ENCODE data around the gene RNF167. TPM values are rescaled to one million over a fixed set of nuclear protein-coding genes. Genes with fewer than 3 reads are reported as not detected.

The RNF167 gene
- total RNA-seq, 1 donor from 2014 or later: 15.2 TPM

GRCh38 chr17:4953451-4953961 is 13.4 kb downstream of the RNF167 start:
- no peak for DNase-seq (ENCODE audit: low read depth, low spot score)

- DNase-seq (ENCODE audit: low read depth, low spot score): no peak
Measured at GRCh38 chr17:4955091-4955490, 15.0 kb downstream of the RNF167 start.

GRCh38 chr17:4956493-4957061 is 16.5 kb downstream of the RNF167 start:
- DNase-seq (ENCODE audit: low read depth, low spot score): no peak

GRCh38 chr17:4958102-4958501 is 18.0 kb downstream of the RNF167 start:
- DNase-seq (ENCODE audit: low read depth, low spot score): no peak

DNA sequence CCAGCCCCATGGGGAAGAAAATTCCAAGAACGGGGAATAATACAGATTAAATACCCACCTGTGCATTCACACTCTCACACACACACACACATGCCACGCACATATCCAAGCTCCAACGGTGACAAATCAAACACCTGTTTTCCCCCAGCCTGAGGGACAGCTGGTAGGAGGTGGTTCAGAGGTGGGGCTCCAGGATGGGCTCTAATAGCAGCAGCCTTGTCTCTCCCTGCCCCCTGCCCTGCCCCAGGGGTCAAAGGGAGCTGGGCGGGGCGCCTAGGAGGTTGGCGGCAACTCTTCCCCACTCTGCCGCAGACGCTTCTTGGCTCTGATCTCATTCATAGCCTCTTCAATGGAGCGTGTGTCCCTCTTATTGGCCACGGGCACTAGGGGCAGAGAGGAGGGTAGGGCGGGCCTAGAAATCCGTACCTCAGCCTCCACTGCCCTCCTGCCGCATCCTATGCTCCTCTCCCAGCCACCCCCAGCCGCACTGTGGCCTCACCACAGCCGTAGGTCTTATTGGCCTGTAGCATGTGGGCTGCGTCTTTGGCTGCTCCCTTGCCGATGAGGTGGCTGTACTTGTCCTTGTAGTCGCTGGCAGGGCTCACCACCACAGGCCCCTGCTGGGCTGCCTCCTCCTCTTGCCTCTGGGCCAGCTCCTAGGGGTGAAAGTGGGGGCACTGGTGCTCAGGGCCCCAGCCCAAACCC is 19.3 kb downstream of the RNF167 start:
- no peak for DNase-seq (ENCODE audit: low read depth, low spot score)

GRCh38 chr17:4960279-4960922 is 20.3 kb downstream of the RNF167 start:
- no peak for DNase-seq (ENCODE audit: low read depth, low spot score)

DNA sequence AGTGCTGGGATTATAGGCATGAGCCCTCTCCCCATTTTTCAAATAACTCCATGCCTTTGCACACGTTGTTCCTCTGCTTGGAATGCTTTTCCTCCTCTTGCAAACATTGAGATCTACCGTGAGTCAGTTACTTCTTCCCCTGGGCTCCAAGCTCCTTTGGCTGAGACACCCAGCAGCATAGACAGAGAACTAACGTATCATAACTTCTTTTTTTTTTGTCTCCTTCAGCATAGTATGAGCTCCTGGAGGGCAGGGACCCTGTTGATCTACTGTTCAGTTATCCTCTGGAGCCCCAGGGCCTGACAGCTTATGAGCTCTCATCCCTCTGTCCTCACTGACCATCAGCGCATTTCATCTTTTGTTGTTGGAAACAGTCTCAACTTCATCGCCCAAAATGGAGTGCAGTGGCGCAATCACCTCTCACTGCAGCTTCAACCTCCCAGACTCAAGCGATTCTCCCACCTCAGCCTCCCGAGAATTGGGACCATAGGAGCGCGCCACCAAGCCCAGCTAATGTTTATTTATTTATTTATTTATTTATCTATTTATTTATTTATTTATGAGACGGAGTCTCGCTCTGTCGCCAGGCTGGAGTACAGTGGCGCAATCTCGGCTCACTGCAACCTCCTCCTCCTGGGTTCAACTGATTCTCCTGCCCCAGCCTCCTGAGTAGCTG is 25.4 kb downstream of the RNF167 start:
- no peak for DNase-seq (ENCODE audit: low read depth, low spot score)

DNA sequence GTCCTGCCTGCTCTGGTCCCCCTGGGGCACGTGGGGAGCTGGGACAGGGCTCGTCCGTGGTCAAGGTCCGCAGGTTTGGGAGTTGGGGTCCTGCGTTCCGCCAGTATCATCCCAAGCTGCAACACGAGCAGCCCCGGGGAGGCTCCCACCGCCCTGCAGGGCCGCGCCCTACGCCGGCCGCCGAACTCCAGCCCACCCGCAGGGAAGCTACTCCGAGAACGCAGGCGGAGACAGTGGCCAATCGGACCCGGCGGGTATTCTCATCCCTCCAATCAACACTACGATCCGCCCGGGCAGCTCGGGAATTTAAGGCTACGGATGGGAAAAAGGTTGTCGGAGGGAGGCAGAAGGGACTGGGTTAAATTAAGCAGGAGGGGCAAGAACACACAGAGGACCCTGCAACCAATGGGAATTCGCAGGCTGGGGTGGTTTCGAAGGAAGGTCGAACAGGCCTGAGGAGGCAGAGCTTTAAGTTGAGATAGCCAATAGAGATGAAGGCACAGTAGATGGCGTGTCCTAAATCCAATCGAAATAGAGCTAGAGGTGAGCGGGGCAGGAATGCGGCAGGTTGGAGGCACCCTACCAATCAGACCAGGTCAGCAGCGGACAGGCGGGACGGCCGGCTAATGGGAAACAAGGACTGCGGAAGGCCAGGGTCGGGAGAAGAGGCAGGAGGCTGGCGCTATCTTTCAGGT is 26.9 kb downstream of the RNF167 start:
- peak; percentile 100 for DNase-seq (ENCODE audit: low read depth, low spot score)

DNA sequence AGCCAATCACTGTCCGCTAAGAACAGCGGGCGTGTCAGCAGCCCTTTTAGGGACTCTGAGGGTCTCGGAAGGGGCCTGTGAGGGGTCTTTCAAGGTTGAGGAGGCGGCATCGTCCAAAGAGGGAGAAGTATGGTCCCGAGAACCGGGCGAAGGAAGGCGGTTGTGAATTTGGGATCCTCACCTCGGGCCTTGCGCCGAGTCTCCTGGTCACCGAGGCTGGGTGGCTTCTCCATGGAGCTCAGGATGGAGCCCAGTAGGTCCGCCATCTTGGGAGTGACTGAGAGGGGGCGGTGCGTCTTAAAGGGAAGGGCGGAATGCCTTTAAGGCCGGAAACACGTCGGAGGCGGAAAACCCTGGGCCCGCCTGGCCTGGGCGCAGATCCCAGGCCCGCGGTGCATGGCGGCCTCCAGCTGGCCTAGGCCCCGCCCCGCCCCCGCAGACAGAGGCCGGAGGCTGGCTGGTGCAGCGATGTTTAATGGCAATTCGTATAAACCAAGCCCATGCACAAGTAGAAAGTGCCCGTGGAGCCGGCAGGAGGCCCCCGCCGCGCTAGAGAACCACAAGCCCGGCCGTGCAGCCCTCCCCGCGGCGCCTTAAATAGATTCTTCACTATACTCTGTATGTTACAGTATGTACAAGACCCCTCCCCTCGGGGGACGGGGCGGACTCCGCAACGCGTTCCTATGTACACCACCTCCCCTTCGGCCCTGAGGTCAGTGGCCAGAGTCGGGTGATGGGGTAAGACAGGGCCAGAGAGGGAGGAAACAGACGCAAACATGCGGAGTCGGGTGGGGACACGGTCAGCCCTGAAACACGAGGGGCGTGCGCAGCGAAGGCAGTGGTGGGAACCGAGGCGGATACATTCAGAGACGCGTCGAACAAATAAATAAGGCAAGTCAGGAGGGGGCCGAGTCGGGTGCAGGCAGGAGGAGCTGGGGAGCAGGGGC is 27.7 kb downstream of the RNF167 start, which contains the start of gene SPAG7:
SPAG7 (minus strand) TSS at position 279 of the 947 bp plus-strand sequence; CDS start at position 266, 13 bp downstream.
- DNase-seq (ENCODE audit: low read depth, low spot score): peak; percentile 94

DNA sequence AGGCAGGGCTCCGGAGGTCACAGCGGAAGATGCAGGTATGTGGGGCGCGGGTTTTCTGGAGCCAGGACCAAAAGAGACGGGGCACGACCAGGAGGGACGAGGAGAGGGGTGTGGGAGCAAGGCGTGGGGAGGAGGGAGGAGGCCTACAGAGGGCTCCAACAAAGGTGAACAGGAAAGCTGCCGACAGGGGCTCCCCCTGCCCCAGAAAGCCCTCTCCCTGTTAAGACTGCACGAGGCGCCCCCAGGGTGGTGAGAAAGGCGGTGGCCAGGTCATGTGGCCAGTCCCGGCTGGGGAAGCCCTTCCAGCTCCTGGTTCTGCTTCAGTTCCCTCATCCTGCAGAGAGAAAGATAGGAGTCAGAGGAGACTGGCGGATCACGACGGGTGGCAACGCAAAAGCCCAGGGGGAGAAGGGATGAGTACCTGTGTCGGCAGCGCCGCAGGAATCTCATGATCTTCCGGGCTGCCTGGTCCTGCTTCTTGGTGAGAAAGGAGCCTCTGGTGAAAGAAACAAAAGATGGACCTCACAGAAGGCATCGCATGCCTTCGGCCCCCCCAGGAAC is 28.5 kb downstream of the RNF167 start:
- no peak for DNase-seq (ENCODE audit: low read depth, low spot score)

DNA sequence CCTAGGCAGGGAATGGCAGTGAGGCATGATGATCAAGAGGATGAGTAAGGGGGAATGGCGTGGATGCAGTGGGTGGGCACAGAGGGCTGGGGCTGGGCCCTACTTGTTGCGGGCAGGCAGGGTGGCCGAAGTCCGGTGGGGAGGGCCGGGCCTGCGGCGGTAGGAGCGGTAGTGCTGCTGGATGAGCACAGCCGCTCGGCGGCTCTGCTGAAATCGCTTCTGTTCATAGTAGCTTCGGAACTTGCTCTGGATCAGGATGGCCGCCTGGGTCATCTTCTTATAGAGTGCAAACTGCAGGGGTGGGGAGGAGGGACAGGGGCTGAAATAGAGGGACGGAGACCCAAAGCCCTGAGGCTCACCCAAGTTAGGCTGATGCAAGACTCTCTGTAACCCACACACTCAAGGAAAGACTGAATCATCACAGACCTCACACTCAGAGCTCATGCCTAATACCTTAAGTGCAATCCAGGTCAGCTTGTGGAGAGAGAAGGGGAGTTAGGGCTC is 29.0 kb downstream of the RNF167 start:
- no peak for DNase-seq (ENCODE audit: low read depth, low spot score)

- DNase-seq (ENCODE audit: low read depth, low spot score): no peak
Measured at GRCh38 chr17:4969551-4970173, 29.6 kb downstream of the RNF167 start.

GRCh38 chr17:4970273-4970672 is 30.2 kb downstream of the RNF167 start:
- DNase-seq (ENCODE audit: low read depth, low spot score): no peak

GRCh38 chr17:4971826-4972225 is 31.8 kb downstream of the RNF167 start:
- no peak for DNase-seq (ENCODE audit: low read depth, low spot score)

DNA sequence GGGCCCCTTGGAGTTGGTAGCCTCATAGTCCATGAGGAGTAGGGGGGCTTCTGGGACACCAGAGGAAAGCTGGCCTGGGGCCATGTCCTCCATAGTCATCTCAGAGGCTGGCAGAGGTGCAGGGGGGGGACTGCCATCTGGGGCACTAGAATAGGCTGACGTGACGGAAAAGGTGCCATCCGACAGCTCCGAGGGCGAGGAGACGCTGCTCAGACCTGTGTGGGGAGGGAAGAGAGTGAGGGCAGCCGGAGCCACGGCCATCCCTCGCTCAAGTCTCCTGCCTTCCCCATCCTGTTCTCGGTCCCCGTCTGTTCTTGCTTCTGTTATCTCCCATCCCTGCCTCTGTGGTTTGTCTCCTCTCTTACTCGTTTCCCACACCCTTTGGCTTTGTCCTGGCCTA is 32.3 kb downstream of the RNF167 start:
- DNase-seq (ENCODE audit: low read depth, low spot score): no peak

- no peak for DNase-seq (ENCODE audit: low read depth, low spot score)
Measured at GRCh38 chr17:4972752-4973151, 32.7 kb downstream of the RNF167 start.

DNA sequence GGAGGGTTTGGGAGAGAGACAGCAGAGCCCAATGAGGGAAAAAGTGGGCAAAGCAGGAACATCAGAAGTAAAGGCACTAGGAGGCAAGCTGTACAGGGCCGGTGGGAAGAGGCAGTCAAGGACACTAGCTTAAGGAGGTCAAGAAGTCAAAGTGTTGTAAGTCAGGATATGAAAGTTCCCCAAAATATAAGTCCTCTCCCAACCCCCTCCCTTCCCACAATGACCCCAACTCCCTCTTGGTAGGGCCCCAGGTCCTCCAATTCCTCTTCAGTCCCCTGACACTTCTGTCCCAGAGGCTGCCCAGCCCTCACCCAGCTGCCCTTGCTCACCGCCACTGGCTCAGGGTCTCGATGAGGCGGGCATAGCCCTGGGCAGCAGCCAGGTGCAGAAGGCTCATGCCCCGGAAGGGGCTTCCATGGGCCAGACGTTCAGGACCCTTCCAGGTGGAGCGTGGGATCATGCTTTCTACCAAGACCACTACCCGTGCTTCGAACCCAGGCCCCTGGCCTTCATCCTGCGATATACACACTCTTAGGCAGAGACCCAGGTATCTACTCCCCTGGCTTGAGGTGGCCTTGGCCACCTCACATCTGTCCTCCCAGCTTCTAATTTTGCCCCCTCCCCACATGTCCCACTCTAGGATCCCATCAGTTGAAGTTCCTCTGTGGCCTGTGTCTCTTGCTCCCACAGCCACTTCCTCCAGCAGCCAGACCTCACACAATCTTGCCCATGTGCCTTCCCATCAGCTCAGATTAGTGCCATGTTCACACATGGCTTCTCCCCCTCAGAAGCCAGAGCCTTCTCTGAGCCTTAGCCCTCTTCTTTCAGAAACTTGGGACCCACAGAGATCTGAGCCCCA is 33.4 kb downstream of the RNF167 start:
- no peak for DNase-seq (ENCODE audit: low read depth, low spot score)

DNA sequence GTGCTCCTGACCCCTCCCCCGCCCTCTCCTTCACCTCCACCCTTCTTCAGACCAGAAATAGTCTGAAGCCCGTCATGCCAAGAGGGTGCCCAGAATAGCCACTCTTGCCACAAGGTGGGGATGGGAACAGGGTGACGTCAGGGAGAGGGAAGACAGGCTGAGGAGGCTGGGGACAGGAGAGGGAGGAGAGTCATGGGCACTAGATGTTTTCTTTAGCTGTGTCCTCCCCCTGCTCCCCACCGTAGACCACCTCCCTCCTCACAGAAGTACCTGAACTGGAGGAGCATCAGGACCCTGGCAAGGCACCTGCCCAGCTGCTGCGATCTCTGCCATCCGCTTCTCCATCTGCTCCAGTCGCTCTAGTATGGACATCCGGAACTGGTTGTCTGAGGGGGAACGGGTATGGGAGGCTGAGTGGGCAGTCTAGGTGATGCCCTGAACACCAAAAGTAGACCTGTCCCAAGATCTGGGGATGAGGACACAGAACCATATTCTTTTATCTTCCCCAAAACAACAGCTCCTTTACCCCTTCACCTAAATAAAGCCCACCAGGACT is 34.1 kb downstream of the RNF167 start:
- DNase-seq (ENCODE audit: low read depth, low spot score): no peak

Measured in pulmonary artery endothelial cell (primary cell).